ENCODE results near the gene CTSD. TPM values are rescaled to one million over a fixed set of nuclear protein-coding genes. Genes with fewer than 3 reads are reported as not detected.

The CTSD gene
- total and polyA plus RNA-seq, 2 experiments from 2014 or later = 67.1 to 251 TPM

DNA sequence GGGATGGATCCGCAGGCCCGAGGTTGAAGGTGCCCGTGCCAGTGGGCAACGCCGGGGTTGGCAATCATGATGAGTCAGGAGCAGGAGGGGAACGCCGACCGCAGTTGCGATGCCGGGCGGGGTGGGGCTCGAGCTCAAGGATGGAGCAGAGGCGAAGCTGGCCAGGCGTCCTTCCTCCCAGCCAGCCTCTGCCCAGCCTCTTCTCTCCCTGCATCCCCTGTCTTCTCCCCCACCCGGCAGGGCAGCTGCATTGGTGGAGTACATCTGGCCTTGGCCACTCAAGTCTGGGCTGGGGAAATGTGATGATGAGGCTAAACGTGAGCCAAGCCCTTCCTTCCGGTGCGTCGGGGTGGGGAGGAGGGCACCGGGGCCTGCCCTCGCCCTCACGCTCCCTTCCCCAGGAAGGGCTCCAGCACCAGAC is 17.2 kb downstream of the CTSD start:
- 0 out of 2 replicates have a peak, but pooled peaks cover 6% of the 10 kb centered on the region for H3K9me2 ChIP-seq (ENCODE audit: insufficient read depth)
- H3K4me3 Mint-ChIP-seq = no peak overlapping the region
- peaks cover 9% of the 10 kb centered on the region for H3K9me3 Mint-ChIP-seq
- H3K4me1 Mint-ChIP-seq = peaks cover 11% of the 10 kb centered on the region; the same call in 2 of the 3 replicates
- H3K27me3 ChIP-seq (ENCODE audit: insufficient read depth) = peaks cover 36% of the 10 kb centered on the region
- no peak for TF ChIP-seq STAT1 (IDR thresholded peaks at IDR 0.05; ENCODE audit: unreplicated experiment)
- H3K36me3 ChIP-seq (ENCODE audit: insufficient read depth) = no peaks in the 10 kb centered on the region
- H4K20me1 ChIP-seq (replicated peaks; ENCODE audit: insufficient read depth) = no peaks in the 10 kb centered on the region
- no peak overlapping the region for H3K27ac Mint-ChIP-seq
- no peaks in the 10 kb centered on the region for H3K79me2 ChIP-seq (replicated peaks; ENCODE audit: insufficient read depth)
- peaks cover 35% of the 10 kb centered on the region for H3K27me3 Mint-ChIP-seq (ENCODE audit: insufficient read depth, low read depth, poor library complexity)
- ATAC-seq (no peak), DNase-seq (ENCODE audit: low spot score) (no peak)
- H3K4me2 ChIP-seq = no peak overlapping the region
- no peak overlapping the region for H3K27ac ChIP-seq (ENCODE audit: low read depth)
- no peaks in the 10 kb centered on the region; the same call in 1 of the 2 replicates for H3K4me1 ChIP-seq (ENCODE audit: insufficient read depth)
- H3K36me3 Mint-ChIP-seq (ENCODE audit: low read depth) = peaks cover 2% of the 10 kb centered on the region; the same call in 2 of the 3 replicates
- H2AFZ ChIP-seq = no peak overlapping the region
- H3K4me3 ChIP-seq = no peak overlapping the region
- H3F3A ChIP-seq (replicated peaks; ENCODE audit: low read depth) = peaks cover 9% of the 10 kb centered on the region; the same call in 1 of the 2 replicates

DNA sequence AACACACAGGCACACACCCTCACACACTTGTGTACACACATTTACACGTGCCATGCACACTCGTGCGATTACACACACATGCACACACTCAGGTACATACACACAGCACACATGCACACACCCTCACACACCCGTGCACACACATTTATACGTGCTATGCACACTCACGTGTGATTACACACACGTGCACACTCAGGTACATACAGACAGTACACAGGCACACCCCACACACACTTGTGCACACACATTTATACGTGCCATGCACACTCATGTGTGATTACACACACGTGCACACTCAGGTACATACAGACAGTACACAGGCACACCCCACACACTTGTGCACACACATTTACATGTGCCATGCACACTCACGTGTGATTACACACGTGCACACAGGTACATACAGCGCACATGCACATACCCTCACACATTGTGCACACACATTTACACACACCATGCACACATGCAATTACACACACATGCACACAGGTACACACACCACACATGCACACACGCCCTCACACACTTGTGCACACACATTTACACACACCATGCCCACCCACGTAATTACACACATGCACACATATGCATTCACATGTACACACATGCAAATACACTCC is 17.9 kb downstream of the CTSD start:
- H3K36me3 ChIP-seq (ENCODE audit: insufficient read depth) = no peaks in the 10 kb centered on the region
- DNase-seq (ENCODE audit: low spot score) (no peak), ATAC-seq (no peak)
- H3K27me3 ChIP-seq (ENCODE audit: insufficient read depth) = peaks cover 36% of the 10 kb centered on the region
- Mint-ChIP-seq H3K27ac (no peak overlapping the region), H3K27me3 (ENCODE audit: insufficient read depth, low read depth, poor library complexity) (peaks cover 35% of the 10 kb centered on the region), H3K36me3 (ENCODE audit: low read depth) (peaks cover 2% of the 10 kb centered on the region; the same call in 2 of the 3 replicates), H3K4me3 (no peak overlapping the region), H3K9me3 (peaks cover 9% of the 10 kb centered on the region), H3K4me1 (peaks cover 11% of the 10 kb centered on the region; the same call in 2 of the 3 replicates)
- H3K4me2 ChIP-seq = no peak overlapping the region
- no peaks in the 10 kb centered on the region; the same call in 1 of the 2 replicates for H3K4me1 ChIP-seq (ENCODE audit: insufficient read depth)
- no peak overlapping the region for H3K27ac ChIP-seq (ENCODE audit: low read depth)
- H2AFZ ChIP-seq = no peak overlapping the region
- H3K4me3 ChIP-seq = no peak overlapping the region
- no peaks in the 10 kb centered on the region for H3K79me2 ChIP-seq (replicated peaks; ENCODE audit: insufficient read depth)
- 0 out of 2 replicates have a peak, but pooled peaks cover 6% of the 10 kb centered on the region for H3K9me2 ChIP-seq (ENCODE audit: insufficient read depth)
- H3F3A ChIP-seq (replicated peaks; ENCODE audit: low read depth) = peaks cover 9% of the 10 kb centered on the region; the same call in 1 of the 2 replicates
- no peaks in the 10 kb centered on the region for H4K20me1 ChIP-seq (replicated peaks; ENCODE audit: insufficient read depth)
- TF ChIP-seq POLR2AphosphoS5 (IDR thresholded peaks at IDR 0.05; ENCODE audit: low read depth) (no peak), EZH2 (IDR thresholded peaks at IDR 0.05; ENCODE audit: low read depth, unreplicated experiment) (no peak), CREB1 (CRISPR knock-in tag; IDR thresholded peaks at IDR 0.05; ENCODE audit: low read depth) (no peak), ZNF114 (CRISPR knock-in tag; IDR thresholded peaks at IDR 0.05) (no peak), STAT1 (IDR thresholded peaks at IDR 0.05; ENCODE audit: unreplicated experiment) (no peak), NANOG (IDR thresholded peaks at IDR 0.05; ENCODE audit: borderline replicate concordance) (no peak), ZNF331 (CRISPR knock-in tag; IDR thresholded peaks at IDR 0.05; ENCODE audit: low read depth) (no peak)
- TF ChIP-seq, protein P1, sequence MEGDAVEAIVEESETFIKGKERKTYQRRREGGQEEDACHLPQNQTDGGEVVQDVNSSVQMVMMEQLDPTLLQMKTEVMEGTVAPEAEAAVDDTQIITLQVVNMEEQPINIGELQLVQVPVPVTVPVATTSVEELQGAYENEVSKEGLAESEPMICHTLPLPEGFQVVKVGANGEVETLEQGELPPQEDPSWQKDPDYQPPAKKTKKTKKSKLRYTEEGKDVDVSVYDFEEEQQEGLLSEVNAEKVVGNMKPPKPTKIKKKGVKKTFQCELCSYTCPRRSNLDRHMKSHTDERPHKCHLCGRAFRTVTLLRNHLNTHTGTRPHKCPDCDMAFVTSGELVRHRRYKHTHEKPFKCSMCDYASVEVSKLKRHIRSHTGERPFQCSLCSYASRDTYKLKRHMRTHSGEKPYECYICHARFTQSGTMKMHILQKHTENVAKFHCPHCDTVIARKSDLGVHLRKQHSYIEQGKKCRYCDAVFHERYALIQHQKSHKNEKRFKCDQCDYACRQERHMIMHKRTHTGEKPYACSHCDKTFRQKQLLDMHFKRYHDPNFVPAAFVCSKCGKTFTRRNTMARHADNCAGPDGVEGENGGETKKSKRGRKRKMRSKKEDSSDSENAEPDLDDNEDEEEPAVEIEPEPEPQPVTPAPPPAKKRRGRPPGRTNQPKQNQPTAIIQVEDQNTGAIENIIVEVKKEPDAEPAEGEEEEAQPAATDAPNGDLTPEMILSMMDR (conservative IDR thresholded peaks at IDR 0.05; ENCODE audit: low read depth in 2 of 2) = no peak
- TF ChIP-seq, protein P2, sequence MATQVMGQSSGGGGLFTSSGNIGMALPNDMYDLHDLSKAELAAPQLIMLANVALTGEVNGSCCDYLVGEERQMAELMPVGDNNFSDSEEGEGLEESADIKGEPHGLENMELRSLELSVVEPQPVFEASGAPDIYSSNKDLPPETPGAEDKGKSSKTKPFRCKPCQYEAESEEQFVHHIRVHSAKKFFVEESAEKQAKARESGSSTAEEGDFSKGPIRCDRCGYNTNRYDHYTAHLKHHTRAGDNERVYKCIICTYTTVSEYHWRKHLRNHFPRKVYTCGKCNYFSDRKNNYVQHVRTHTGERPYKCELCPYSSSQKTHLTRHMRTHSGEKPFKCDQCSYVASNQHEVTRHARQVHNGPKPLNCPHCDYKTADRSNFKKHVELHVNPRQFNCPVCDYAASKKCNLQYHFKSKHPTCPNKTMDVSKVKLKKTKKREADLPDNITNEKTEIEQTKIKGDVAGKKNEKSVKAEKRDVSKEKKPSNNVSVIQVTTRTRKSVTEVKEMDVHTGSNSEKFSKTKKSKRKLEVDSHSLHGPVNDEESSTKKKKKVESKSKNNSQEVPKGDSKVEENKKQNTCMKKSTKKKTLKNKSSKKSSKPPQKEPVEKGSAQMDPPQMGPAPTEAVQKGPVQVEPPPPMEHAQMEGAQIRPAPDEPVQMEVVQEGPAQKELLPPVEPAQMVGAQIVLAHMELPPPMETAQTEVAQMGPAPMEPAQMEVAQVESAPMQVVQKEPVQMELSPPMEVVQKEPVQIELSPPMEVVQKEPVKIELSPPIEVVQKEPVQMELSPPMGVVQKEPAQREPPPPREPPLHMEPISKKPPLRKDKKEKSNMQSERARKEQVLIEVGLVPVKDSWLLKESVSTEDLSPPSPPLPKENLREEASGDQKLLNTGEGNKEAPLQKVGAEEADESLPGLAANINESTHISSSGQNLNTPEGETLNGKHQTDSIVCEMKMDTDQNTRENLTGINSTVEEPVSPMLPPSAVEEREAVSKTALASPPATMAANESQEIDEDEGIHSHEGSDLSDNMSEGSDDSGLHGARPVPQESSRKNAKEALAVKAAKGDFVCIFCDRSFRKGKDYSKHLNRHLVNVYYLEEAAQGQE (IDR thresholded peaks at IDR 0.05; ENCODE audit: unreplicated experiment) = no peak

Measured in GM23338 (cell line).